PC-3 (cell line): ENCODE results near the gene UMODL1. TPM values are rescaled to one million over a fixed set of nuclear protein-coding genes. Genes with fewer than 3 reads are reported as not detected.

Source experiments
- ATAC-seq: fragments of 200-7000 bp; cut with Tn5 transposase; 2 replicates; pipeline ENCODE4 v1.9.1; 2020; ENCODE audit warnings: mild to moderate bottlenecking, moderate library complexity
- BruUV-seq: library from RNA; stranded (reverse); fragments of 400-500 nt; replicated peaks from 2 replicates; lab custom pipeline; 2021; lab: Mats Ljungman, UMichigan
- CTCF ChIA-PET: fragments of 300-600 bp; sonication (Branson Sonifier 250); formaldehyde crosslinking; loops from one replicate; lab custom pipeline; 2022; ENCODE audit warnings: antibody characterized with exemption; lab: Charles Lee
- POLR2A ChIA-PET: fragments of 300-600 bp; sonication (Branson Sonifier 250); formaldehyde crosslinking; loops from one replicate; lab custom pipeline; 2022; ENCODE audit warnings: antibody characterized with exemption; ENCODE audit not compliant: unreplicated experiment; lab: Charles Lee
- DNase-seq: peaks from one replicate; pipeline ENCODE4 v3.0.0-alpha.2; 2015
- H2AFZ ChIP-seq: fragments of 300-600 bp; sonication (generic); 2 replicates; pipeline ENCODE4 v1.6.0; 2016; ENCODE audit warnings: antibody characterized with exemption, low read length
- H3F3A ChIP-seq: fragments of 300-600 bp; sonication (generic); one replicate; pipeline ENCODE4 v1.6.0; 2017; ENCODE audit warnings: antibody characterized with exemption, low read length, control low read depth, mild to moderate bottlenecking; ENCODE audit not compliant: unreplicated experiment
- H3K27ac ChIP-seq: fragments of 300-600 bp; sonication (generic); 2 replicates; pipeline ENCODE4 v1.5.1; 2016; ENCODE audit warnings: mild to moderate bottlenecking, low read length
- H3K27me3 ChIP-seq: fragments of 300-600 bp; sonication (generic); 2 replicates; pipeline ENCODE4 v1.6.1; 2016; ENCODE audit warnings: low read length, mixed read lengths
- H3K36me3 ChIP-seq: fragments of 300-600 bp; sonication (generic); 2 replicates; pipeline ENCODE4 v1.6.1; 2016; ENCODE audit warnings: low read depth, mixed run types, low read length, mixed read lengths
- H3K4me1 ChIP-seq: fragments of 300-600 bp; sonication (generic); 2 replicates; pipeline ENCODE4 v1.5.1; 2016; ENCODE audit warnings: low read length; ENCODE audit not compliant: insufficient read depth
- H3K4me2 ChIP-seq: fragments of 300-600 bp; sonication (generic); 2 replicates; pipeline ENCODE4 v1.6.0; 2016; ENCODE audit warnings: low read length
- H3K4me3 ChIP-seq: fragments of 300-600 bp; sonication (generic); 2 replicates; pipeline ENCODE4 v1.5.1; 2016; ENCODE audit warnings: mild to moderate bottlenecking, low read length, mixed read lengths
- H3K79me2 ChIP-seq: fragments of 300-600 bp; sonication (generic); 2 replicates; pipeline ENCODE4 v1.6.1; 2017; ENCODE audit warnings: low read length, mixed read lengths
- H3K9ac ChIP-seq: fragments of 300-600 bp; sonication (generic); 2 replicates; pipeline ENCODE4 v1.6.0; 2016; ENCODE audit warnings: mild to moderate bottlenecking, low read length
- H3K9me2 ChIP-seq: fragments of 300-600 bp; sonication (generic); replicated peaks from 2 replicates; pipeline ENCODE4 v1.6.1; 2016; ENCODE audit warnings: mixed run types, low read length, mixed read lengths
- H3K9me3 ChIP-seq: fragments of 300-600 bp; sonication (generic); 2 replicates; pipeline ENCODE4 v1.6.1; 2016; ENCODE audit warnings: low read length, mixed read lengths
- H4K20me1 ChIP-seq: fragments of 300-600 bp; sonication (generic); 2 replicates; pipeline ENCODE4 v1.6.1; 2016; ENCODE audit warnings: low read length, mixed read lengths
- EZH2 ChIP-seq: fragments of 300-600 bp; sonication (generic); IDR thresholded peaks from one replicate; pipeline ENCODE4 v1.6.1; 2017; ENCODE audit warnings: antibody characterized with exemption, mild to moderate bottlenecking, low read length; ENCODE audit not compliant: unreplicated experiment
- EZH2phosphoT487 ChIP-seq: fragments of 300-600 bp; sonication (generic); IDR thresholded peaks from 2 replicates; pipeline ENCODE4 v1.6.1; 2018; ENCODE audit warnings: mild to moderate bottlenecking, antibody characterized with exemption, low read length, borderline replicate concordance
- intact Hi-C: fragments of 100-400 bp; cut with micrococcal nuclease; formaldehyde crosslinking; loops from 2 replicates; pipeline ENCODE4 v1.9.0; 2023
- total RNA-seq: library from RNA; depleted of rRNA; stranded (reverse); fragments of >200 nt; gene quantifications from 2 replicates; pipeline ENCODE4 v1.2.3, GENCODE V29; 2014
- TF ChIP-seq, protein P1 (sequence below): fragments of 300-600 bp; sonication (generic); conservative IDR thresholded peaks from 2 replicates; pipeline ENCODE4 v1.5.1; 2017; ENCODE audit warnings: antibody characterized with exemption, low read depth, mild to moderate bottlenecking, low read length

The UMODL1 gene
- total RNA-seq, 1 experiment from 2014 or later: not detected

DNA sequence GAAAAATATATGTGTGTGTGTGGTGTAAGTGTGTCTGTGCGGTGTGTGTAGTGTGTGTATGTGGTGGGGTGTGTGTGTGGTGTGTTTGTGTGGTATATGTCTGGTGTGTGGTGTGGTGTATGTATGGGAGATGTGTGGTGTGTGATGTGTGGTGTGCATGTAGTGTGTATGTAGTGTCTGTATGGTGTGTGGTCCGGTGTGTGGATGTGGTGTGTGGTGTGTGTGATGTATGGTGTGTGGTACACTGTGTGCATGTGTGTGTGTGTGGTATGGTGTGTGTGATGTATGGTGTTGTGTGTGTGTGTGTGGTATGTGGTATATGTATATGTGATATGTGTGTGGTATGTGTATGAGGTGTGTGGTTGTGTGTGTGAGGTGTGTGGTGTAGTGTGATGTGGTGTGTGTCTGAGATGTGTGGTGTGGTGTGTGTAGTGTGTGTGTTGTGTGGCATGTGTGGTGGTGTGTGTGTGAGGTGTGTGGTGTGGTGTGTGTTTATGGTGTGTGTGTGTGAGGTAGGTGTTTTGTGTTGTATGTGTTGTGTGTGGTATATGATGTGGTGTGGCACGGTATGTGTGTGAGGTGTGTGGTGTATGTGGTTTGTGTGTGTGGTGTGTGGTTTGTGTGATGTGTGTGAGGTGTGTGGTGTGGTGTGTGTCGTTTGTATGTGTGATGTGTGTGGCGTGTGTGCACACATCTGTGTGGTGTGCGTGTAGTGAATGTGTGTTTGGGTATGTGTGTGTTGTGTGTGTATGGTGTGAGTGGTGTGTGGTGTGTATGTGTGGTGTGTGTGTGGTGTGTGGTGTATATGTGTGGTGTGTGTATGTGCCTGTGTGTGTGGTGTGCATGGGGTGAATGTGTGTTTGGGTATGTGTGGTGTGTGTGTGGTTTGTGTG, 112.5 kb downstream of the UMODL1 start:
- H3K4me3 ChIP-seq: no peak overlapping the region
- H3K36me3 ChIP-seq: no peaks in the 10 kb centered on the region
- ChIA-PET CTCF (no interaction called here), POLR2A (no interaction called here)
- intact Hi-C loops: no loop called here
- BruUV-seq: no TSS peak
- H3K9ac ChIP-seq: no peak overlapping the region
- DNase-seq (no peak), ATAC-seq (no peak)
- no peaks in the 10 kb centered on the region for H3K9me3 ChIP-seq
- no peaks in the 10 kb centered on the region for H3K4me1 ChIP-seq
- no peaks in the 10 kb centered on the region for H3K9me2 ChIP-seq
- TF ChIP-seq, protein P1, sequence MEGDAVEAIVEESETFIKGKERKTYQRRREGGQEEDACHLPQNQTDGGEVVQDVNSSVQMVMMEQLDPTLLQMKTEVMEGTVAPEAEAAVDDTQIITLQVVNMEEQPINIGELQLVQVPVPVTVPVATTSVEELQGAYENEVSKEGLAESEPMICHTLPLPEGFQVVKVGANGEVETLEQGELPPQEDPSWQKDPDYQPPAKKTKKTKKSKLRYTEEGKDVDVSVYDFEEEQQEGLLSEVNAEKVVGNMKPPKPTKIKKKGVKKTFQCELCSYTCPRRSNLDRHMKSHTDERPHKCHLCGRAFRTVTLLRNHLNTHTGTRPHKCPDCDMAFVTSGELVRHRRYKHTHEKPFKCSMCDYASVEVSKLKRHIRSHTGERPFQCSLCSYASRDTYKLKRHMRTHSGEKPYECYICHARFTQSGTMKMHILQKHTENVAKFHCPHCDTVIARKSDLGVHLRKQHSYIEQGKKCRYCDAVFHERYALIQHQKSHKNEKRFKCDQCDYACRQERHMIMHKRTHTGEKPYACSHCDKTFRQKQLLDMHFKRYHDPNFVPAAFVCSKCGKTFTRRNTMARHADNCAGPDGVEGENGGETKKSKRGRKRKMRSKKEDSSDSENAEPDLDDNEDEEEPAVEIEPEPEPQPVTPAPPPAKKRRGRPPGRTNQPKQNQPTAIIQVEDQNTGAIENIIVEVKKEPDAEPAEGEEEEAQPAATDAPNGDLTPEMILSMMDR: no peak
- TF ChIP-seq EZH2 (no peak), EZH2phosphoT487 (no peak)
- no peaks in the 10 kb centered on the region for H3F3A ChIP-seq
- H2AFZ ChIP-seq: no peak overlapping the region
- no peaks in the 10 kb centered on the region for H3K27me3 ChIP-seq
- no peaks in the 10 kb centered on the region for H3K79me2 ChIP-seq
- H4K20me1 ChIP-seq: no peaks in the 10 kb centered on the region
- no peak overlapping the region for H3K4me2 ChIP-seq
- no peak overlapping the region for H3K27ac ChIP-seq

DNA sequence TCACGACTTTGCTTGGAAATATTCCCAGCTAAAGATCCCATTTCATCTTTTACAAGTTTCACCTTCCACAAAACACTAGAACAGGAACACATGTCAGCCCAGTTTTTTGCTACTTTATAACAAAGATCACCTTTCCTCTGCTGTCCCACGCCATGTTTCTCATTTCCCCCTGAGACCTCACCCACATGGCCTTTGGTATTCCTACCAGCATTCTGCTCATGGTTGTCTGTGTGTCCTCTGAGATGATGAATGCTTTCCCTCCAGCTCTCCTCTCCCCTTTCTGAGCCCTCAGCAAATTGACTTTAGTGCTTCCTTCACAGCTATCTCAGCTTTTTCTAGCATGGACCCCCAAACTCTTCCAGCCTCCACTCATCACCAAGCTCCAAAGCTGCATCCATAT, 115.5 kb downstream of the UMODL1 start:
- H3K4me2 ChIP-seq: no peak overlapping the region
- ChIA-PET POLR2A (no interaction called here), CTCF (no interaction called here)
- no TSS peak for BruUV-seq
- no peak overlapping the region for H3K27ac ChIP-seq
- no peaks in the 10 kb centered on the region for H3K4me1 ChIP-seq
- H3K27me3 ChIP-seq: no peaks in the 10 kb centered on the region
- H4K20me1 ChIP-seq: no peaks in the 10 kb centered on the region
- no peaks in the 10 kb centered on the region for H3K9me2 ChIP-seq
- intact Hi-C loops: no loop called here
- DNase-seq: no peak
- H3K4me3 ChIP-seq: no peak overlapping the region
- no peaks in the 10 kb centered on the region for H3K9me3 ChIP-seq
- no peak overlapping the region for H3K9ac ChIP-seq
- no peak for ATAC-seq
- no peaks in the 10 kb centered on the region for H3K79me2 ChIP-seq
- H3F3A ChIP-seq: no peaks in the 10 kb centered on the region
- H3K36me3 ChIP-seq: no peaks in the 10 kb centered on the region
- no peak overlapping the region for H2AFZ ChIP-seq
- TF ChIP-seq EZH2 (no peak), EZH2phosphoT487 (no peak)
- TF ChIP-seq, protein P1: no peak
